Bone marrow (tissue), 2 donors: ENCODE measurements around the gene PRDM11.

Experiments used
- DNase-seq, 2 donors: peaks; one replicate each; lab custom pipeline; 2025; lab: John Stamatoyannopoulos, UW

The PRDM11 gene

GRCh38 chr11:45178223-45178622, 31.8 kb downstream of the PRDM11 start:
- no peak for DNase-seq

GRCh38 chr11:45178890-45179671, 32.6 kb downstream of the PRDM11 start:
- no peak for DNase-seq

GRCh38 chr11:45179686-45180178, 33.3 kb downstream of the PRDM11 start:
- DNase-seq = no peak

- no peak for DNase-seq
These were observed 33.9 kb downstream of the PRDM11 start for GRCh38 chr11:45180179-45180847.

GRCh38 chr11:45180848-45181192, 34.4 kb downstream of the PRDM11 start:
- DNase-seq = peak; percentile 38 to 61

GRCh38 chr11:45181193-45181888, 34.9 kb downstream of the PRDM11 start:
- no peak for DNase-seq

GRCh38 chr11:45181889-45182550, 35.6 kb downstream of the PRDM11 start:
- no peak for DNase-seq

- no peak for DNase-seq
These were observed 36.5 kb downstream of the PRDM11 start for GRCh38 chr11:45182902-45183301.

GRCh38 chr11:45184640-45185039, 38.2 kb downstream of the PRDM11 start:
- DNase-seq = no peak

- no peak for DNase-seq
These were observed 38.8 kb downstream of the PRDM11 start for GRCh38 chr11:45185228-45185729.

GRCh38 chr11:45187375-45187774, 40.9 kb downstream of the PRDM11 start:
- no peak for DNase-seq

GRCh38 chr11:45188127-45188526, 41.7 kb downstream of the PRDM11 start:
- no peak for DNase-seq

GRCh38 chr11:45189230-45189629, 42.8 kb downstream of the PRDM11 start:
- DNase-seq = no peak

- no peak for DNase-seq
These were observed 47.3 kb downstream of the PRDM11 start for GRCh38 chr11:45193695-45194094.

- DNase-seq = no peak
These were observed 58.3 kb downstream of the PRDM11 start for GRCh38 chr11:45204761-45205160.

- no peak for DNase-seq
These were observed 59.5 kb downstream of the PRDM11 start for GRCh38 chr11:45205978-45206377.

GRCh38 chr11:45208135-45208534, 61.7 kb downstream of the PRDM11 start:
- DNase-seq = no peak

GRCh38 chr11:45209000-45209879, 62.8 kb downstream of the PRDM11 start:
- DNase-seq = no peak

- DNase-seq = peak in 1 of 2 donors; percentile 52
These were observed 63.7 kb downstream of the PRDM11 start for GRCh38 chr11:45209891-45210699.

- no peak for DNase-seq
These were observed 64.4 kb downstream of the PRDM11 start for GRCh38 chr11:45210846-45211245.
